Kasumi-1 (cell line): Measurements from ENCODE around the gene CHSY3.
A peak's percentile ranks its signal among the peaks of the same experiment; 100 is the strongest.

ENCODE experiments used
- DNase-seq, 2 experiments: peaks; one replicate each; lab custom pipeline; 2025; lab: John Stamatoyannopoulos, UW

CHSY3 gene

GRCh38 chr5:130096483-130096882, 192.2 kb downstream of the CHSY3 start:
- no peak for DNase-seq

- no peak for DNase-seq
These were observed 194.7 kb downstream of the CHSY3 start for GRCh38 chr5:130099008-130099407.

- no peak for DNase-seq
These were observed 198.1 kb downstream of the CHSY3 start for GRCh38 chr5:130102375-130102774.

DNA sequence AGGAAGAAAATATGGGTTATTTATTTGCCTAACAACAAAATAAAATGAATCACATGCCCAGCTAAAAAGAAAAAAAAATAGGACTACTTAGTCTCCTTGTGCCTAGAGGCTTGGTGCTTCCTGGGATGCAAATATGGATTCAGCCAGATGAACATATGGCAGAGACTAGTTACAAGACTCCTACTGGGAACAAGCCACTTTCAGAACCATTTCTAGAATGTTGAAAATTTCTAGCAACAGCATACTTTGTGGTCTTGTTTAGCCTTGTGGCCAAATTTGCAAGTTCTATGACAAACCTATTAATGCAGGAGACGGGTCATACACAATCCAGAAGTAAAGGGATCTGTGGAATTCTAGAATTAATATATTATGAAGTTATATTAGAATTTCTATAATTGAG, 198.7 kb downstream of the CHSY3 start:
- no peak for DNase-seq

DNA sequence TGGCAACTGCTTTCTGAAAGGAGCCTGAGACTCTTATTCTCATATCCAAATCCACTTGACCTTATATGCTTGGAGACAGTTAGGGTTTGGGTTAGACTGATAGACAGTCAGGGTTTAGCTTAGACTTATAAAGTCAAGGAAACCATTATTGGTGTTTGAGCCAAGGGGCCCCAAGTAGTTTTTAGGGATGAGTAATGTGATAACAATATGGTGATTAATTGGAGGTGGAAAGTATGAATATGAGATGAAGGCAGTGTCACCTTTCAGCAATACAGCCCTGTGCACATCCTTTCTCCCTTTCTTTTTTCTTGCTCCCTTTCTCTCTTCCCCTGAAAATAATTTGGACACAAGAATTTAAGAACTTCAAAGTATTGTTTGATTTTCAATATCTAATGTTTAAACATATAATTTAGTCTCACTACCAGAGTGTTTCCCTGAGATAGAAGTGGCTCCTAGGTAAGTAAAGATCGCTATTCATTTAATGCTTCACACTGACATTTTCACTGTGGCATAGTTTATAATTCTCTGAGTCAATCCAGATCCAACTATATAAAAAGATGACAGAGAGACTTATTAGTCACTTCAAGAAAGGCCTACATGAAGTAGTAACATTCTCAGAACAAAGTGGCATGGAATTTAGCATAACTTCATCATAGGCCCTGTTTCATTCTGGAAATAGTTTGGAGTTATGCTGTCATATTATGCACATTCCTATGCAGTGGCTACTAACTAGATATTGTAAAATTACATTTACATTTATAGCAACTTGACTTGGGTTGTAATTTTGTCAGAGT, 200.8 kb downstream of the CHSY3 start:
- DNase-seq, result no peak

DNA sequence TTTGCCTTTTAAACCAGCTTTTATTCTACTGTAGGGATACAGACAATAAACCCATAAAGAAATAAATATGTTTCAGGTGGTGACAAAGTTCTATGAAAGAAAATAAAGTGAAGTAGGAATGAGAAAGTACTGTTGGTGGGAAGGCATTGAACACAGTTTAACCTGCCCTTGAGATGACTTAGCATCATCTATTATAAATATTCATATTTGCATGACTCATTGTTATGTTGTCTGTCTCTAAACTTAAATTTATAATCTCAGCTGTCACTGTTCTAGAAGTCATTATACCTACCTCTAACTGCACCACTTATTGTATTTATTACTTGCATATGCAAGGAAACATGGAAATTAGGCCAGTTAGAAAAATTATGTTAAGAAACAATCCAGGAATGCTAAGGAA, 202.2 kb downstream of the CHSY3 start:
- no peak for DNase-seq

- DNase-seq, result peak; percentile 71 to 90
These were observed 204.9 kb downstream of the CHSY3 start for GRCh38 chr5:130109152-130109551.

DNA sequence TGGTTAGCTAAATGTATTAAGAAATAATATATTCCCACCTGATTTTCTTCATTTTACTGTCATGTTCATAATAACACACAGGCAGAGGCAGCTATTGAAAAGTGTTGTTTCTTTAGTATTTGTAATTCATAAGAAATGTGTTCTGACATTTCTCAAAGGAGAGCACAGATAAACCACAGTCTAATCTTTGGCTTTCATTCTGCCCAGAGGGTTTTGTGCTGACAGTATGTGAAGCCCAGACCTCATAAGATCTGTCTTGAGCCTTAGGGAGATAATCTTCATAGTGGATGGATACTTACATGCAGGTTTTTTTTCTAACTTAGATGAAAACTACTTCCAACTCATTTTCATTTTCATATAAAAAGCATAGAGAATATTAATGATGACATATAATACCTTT, 206.1 kb downstream of the CHSY3 start:
- DNase-seq, result no peak

- DNase-seq, result no peak
These were observed 207.5 kb downstream of the CHSY3 start for GRCh38 chr5:130111746-130112145.

DNA sequence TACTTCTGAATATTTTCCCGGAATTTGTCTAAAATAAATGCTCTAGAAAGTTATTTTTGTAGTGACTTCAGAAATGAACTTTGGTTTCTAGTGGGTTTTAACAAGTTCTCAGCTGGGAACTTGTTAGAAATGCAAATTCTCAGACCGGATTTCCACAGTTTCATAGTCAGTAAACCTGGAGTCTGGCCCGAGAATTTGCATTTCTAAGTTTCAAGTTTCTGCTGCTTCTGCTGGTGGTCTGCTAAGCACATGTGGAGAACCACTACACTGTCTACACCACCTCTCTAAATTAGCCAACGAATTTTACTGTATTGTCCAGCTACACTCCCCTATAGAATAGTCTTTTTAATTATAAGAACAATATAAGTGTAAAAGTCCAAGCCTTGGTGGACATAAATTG, 208.0 kb downstream of the CHSY3 start:
- DNase-seq, result no peak

- no peak for DNase-seq
These were observed 211.4 kb downstream of the CHSY3 start for GRCh38 chr5:130115686-130116085.

DNA sequence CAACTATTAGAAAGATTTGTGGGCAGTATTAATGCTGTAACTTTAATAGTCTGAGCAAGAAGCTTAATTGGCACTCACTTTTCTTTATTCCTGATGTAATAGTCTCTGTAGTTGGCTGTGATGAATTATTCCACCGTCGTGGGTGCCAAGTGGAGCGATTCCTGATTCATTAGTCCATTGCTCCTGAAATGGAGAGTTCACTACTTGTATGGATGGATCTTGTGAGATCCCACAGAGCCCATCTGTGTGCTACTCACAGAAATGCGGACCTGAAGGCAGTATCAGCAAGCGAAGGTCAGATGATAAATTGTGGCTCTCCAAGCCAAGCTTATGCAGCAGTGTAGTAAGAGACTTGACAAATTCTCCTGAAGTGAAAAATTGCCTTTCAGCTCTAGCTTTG, 212.2 kb downstream of the CHSY3 start:
- no peak for DNase-seq

DNA sequence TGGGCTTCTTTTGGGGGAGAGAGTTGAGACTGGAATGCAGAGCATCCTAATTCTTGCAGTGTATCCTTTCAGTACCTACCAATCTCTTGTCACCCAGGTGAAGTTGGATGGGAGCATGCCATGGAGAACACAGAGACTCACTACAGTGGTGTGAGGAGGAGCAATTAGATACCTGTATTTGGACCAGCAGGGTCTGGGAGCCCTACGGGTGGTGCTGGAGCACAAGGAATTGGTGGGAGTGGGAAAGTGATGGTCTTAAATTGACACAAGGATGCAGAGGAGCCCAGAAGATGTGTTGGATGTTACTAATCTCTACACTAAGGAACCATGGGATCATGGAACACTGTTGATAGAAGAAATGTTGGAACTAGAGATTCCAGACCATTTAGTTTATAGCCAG, 212.7 kb downstream of the CHSY3 start:
- no peak for DNase-seq

- DNase-seq, result no peak
These were observed 222.5 kb downstream of the CHSY3 start for GRCh38 chr5:130126746-130127145.

DNA sequence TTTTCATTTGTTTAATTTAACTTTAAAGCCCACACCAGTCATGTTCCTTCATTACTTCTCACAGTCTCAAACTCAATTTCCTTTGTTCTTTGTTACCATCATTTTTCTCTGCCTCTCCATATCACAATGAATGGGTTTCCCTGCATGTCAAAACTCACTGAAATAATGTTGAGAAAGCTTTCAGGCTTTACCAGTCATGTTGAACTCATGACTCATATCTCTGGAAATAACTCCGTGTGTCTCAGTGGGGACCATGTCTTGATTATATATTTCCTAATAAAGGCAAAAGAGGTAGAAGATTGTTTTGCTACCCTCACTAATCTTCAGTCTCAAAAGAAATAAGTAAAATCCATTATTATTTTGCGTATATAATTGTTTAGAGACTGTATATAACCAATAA, 231.2 kb downstream of the CHSY3 start:
- DNase-seq, result no peak

DNA sequence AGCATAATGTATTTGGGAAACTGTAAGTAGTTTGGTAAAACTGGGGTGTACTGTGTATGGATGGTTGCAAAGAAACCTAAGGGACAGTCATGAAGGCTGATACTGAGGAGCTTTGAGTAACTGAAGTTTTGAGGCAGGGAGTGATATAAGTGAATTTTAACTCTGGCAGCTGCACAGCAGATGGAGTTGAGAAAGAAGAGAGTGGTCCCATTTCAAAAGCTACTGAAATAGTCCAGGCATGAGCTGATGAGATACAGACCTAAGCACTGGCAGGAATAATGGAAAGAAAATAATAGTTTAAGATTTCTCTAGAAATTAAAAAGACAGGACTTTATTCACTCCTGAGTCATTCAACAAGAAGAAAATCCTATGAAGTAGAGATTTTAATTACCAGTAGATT, 232.0 kb downstream of the CHSY3 start:
- no peak for DNase-seq

DNA sequence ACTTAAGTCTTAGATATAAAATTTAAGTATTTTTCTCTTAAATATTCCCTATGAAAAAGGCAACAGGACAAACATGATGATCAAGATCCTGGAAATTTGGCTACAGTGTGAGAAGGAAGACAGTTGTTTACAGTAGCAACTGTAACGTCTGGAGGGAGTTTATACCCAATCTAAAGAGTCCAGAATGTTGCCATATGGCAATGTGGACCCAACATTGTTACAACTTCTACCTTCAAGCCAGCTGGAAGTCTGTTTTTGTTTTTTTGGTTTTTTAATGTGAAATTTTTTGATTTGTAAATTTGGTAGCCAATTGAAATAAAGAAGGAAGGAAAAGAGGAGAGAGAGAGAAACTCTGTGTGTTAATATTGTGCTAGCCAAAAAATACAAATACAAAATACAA, 233.4 kb downstream of the CHSY3 start:
- DNase-seq, result no peak

DNA sequence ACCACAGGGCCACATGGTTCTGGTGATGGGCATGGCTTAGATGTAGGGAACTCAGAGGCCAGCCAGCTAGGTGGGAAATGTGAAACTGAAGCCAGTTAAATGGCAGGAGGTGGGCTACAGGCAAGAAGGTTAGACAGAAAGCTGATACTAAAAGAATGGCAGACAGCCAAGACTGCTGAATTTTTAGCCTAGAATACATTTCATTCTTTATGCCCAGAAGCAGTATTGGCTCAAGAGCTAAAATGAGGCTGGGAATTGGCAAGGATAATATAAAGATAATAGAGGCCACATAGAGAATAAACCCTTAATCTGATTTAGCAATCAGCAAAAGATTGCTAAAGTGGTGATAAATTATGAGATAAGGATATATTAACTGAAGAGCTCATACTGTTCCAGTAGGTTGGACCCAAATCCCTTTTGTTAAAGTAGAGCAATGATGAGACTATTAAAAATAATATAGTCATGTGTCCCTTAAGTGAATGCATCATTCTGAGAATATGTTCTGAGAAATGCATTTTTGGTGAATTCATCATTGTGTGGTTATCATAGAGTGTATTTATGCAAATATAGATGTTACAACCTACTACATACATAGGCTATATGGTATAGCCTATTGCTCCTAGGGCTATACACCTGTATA, 234.3 kb downstream of the CHSY3 start:
- no peak for DNase-seq

GRCh38 chr5:130141659-130142320, 237.5 kb downstream of the CHSY3 start:
- peak; percentile 14 to 43 for DNase-seq

GRCh38 chr5:130151239-130151638, 247.0 kb downstream of the CHSY3 start:
- no peak for DNase-seq

- DNase-seq, result no peak
These were observed 251.2 kb downstream of the CHSY3 start for GRCh38 chr5:130155345-130156011.

DNA sequence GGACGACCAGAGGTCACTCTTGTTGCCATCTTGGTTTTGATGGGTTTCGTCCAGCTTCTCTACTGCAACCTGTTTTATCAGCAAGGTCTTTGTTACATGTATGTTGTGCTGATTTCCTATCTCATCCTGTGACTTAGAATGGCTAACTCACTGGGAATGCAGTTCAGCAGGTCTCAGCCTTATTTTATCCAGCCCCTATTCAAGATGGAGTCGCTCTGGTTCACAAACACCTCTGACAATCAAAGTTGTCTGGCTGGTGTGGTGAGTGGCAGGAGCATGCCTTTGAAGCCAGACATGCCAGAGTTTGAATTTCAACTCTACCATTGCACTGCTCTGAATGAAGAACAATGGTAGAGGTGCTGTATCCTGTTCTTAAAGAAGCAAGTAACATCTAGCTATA, 253.8 kb downstream of the CHSY3 start:
- no peak for DNase-seq

- no peak for DNase-seq
These were observed 255.7 kb downstream of the CHSY3 start for GRCh38 chr5:130159968-130160367.
